G401.6 (cell line): ENCODE measurements around the gene ERLEC1.
"Not testable (repeated sequence)": the region's sequence is repeated elsewhere in the genome, so short reads cannot be mapped to it uniquely, and the experiment has no call there.

Experiments
- FAIRE-seq: peaks from 2 replicates; lab custom pipeline; 2012; peaks lifted over from hg19 to GRCh38; lab: Jason Lieb, UNC

ERLEC1 gene

DNA sequence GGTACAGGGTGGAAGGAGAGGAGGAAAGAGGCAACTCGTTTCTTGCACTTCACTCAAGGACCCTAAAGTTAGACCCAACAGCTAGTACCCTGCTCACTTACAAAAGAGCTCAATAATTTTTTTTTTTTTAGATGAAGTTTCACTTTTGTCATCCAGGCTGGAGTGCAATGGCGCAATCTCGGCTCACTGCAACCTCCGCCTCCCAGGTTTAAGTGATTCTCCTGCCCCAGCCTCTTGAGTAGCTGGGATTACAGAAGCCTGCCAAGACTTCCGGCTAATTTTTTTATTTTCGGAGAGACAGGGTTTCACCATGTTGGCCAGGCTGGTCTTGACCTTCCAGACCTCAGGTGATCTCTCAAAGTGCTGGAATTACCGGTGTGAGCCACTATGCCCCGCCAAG lies 4.2 kb upstream of the ERLEC1 start:
- FAIRE-seq = no peak

DNA sequence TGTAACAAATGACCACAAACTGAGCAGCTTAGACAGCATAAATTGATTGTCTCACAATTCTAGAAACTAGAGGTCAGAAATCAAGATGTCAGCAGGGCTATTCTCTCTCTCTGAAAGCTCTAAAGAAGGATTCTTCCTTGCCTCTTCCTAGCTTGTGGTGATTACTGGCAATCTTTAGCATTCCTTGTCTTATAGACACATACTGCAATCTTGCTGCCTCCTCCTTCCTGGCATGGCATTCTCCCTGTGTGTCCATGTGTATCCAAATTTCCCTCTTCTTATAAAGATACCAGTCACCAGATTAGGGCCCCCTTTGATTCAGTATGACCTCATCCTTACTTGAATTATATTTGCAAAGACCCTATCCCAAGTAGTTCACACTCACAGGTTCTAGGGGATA lies 2.4 kb upstream of the ERLEC1 start:
- no peak for FAIRE-seq

DNA sequence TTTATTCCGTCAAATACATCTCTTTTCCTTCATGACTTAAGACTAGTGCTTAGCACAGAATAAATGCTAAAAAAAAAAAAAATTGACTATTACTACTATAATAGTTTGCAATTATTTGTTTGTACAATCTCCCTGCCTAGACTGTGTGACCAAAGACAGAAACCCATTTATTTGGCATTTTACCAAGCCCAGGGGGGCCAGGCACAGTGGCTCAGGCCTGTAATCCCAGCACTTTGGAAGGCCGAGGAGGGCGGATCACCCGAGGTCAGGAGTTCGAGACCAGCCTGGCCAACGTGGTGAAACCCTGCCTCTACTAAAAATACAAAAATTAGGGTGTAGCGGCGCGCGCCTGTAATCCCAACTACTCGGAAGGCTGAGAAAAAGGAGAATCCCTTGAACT lies 1.5 kb upstream of the ERLEC1 start:
- no peak for FAIRE-seq

DNA sequence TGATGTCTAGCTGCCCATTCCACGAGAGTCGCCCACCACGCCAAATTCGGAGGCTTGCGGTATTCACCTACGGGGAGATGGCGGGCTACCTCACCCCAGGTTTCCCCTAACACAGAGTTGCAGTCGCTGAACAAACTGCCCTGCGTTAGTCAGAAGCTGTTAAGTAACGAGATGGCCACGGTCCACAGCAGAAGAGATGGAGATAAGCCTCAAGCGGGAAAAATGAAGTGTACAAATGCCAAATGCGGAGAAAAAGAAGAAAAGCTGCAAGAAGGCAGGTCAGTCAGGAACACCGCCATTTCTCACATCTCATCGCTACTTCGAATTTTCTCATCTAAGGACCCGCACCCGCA lies 516 bp upstream of the ERLEC1 start:
- no peak for FAIRE-seq

DNA sequence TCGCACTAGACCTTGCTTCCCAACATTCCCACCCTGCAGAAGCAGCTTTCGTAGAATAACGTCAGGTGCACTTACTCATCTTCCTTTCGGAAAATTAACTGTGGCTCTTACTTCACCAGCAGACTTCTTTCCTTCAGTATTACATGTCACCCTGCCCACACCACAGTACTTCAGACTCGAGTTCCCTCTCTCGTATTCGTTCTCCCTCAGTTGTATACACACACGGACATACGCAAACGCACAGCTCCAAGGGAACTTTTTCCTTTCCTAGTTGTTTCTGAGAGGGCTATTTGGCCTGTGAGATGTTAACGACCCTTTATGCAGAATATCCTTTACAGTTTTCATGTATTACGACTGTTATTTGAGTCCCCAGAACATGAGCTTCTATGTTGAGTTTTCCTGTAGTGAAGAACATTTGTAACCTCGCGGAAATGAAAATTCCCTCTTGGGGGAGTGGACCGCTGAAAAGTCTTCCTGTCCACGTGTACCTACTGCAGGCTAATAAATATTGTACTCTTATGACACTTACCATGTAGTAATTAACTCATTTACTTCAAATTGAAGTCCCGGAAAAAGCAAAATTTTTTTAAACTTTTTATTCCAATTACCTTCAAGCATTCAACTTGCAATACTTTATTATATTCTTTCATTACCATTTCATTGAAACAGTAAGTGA lies 908 bp downstream of the ERLEC1 start:
- FAIRE-seq = no peak

DNA sequence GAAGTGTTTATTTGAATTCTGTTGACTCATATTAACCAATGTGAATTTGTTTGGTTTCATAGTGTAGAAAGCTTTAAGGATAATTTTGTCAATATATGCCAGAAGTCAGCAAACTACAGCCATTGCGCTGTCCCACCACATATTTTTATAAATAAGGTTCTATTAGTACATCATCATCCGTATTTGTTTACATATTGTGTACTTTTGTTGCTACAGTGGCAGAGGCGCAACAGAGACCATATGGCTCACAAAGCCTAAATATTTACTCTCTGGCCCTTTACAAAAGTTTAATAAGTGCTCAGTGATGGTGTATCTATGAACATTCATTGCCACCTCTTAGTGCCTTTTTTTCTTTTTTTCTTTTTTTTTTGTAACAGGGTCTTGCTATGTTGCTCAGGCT lies 6.4 kb downstream of the ERLEC1 start:
- no peak for FAIRE-seq

DNA sequence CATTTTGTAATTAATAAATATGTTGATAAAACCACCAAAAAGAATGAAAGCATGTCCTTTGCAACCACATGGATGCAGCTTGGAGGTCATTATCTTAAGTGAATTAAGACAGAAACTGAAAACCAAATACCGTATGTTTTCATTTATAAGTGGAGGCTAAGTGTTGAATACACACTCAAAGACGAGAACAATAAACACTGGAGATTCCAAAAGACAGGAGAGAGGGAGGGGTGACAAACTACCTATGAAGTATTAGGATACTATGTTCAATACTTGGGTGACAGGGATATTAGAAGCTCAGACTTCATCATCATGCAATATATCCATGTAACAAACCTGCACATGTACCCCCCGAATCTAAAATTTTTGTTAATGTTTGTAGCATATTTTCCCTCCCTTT lies 7.0 kb downstream of the ERLEC1 start:
- FAIRE-seq = no peak

DNA sequence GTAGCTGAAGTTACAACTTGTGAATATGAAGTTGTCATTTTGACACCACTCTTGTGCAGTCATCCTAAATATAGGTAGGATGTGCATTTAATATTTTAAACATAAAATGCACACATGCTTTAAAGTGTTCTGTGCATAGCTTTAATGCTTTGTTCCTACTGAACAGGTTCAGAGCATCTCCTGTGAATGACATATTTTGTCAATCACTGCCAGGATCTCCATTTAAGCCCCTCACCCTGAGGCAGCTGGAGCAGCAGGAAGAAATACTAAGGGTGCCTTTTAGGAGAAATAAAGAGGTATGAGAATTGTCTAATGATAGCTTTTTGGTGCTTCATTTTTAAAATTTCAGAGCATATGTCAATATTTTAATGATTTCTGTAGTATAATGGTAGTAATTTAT lies 14.7 kb downstream of the ERLEC1 start:
- no peak for FAIRE-seq

DNA sequence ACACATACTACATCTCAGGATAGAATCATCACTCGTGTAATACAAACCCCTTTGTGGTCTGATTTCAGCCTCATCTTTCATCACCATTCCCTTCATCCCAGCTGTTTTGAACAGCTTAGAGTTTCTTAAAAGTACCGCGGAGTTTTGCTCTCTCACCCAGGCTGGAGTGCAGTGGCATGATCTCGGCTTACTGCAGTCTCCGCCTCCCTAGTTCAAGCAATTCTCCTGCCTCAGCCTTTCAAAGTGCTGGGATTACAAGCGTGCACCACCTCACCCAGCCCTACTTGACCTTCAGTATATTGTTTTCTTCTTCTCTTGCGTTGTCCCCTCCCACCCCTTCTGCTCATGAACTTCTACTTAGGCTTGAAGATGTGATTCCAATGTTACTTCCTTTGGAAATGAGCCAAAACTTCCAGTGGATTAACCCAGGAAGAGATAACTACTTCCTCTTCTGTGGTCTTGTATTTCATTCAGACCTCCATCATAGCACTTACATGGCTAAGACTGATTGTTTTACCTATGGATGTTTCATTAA lies 15.8 kb downstream of the ERLEC1 start:
- no peak for FAIRE-seq

DNA sequence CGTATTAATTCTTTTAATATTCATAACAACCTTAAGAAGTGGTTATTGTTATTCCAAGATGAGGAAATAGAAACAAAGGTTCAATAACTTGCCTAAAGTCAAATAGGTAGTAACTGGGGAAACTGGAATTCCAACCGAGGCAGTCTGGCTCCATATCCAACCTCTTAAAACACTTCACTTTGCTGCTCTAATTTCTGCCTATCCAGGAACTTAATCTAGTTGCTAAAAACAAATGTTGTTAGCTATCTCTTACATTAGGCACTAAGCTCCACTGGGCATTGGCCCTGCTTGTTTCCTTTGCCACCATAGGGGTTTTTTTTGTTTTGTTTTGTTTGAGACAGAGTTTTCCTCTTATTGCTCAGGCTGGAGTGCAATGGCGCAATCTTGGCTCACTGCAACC lies 24.8 kb downstream of the ERLEC1 start:
- no peak for FAIRE-seq

DNA sequence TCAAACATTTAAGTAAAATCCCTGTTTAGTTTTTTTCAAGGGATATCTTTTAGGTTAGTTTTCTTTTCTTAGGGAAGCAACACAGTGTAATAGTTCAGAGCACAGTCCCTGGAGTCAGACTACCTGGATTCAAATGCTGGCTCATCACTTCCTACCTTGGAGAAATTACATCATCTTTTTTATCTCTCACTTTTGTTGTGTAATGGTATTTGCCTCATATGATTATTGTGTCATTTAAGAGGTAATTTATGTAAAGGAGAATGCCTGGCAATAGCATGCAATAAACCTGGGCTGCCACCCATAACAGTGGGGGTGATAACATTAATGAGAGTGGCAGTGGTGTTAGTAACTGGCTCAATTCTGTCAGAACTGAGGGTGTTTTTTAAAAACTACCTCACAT lies 26.3 kb downstream of the ERLEC1 start:
- no peak for FAIRE-seq

DNA sequence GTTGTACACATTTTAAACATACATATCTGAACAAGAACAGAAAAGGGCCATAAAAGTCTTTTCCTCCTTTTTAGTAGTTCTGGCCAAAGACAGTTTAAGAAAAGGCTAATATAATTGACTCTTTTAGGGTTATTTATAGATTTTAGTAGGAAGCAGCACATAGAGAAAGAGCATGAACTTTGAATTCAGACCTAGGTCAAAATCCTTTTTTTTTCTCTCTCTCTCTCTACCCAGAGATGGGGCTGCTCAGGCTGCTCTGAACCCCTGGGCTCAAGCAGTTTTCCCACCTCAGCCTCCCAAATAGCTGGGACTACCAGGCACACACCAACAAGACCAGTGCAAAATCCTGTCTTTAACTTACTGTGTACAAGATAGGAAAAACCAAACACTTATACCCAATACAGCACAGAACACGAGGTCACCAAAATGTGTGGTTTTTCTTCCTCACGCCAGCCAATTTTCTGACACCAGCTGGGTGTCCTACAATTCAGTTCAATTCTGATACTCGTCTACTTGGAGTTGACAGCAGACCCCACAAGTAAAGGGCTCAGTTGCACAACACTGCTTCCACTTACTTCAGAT lies 32.1 kb downstream of the ERLEC1 start:
- FAIRE-seq = no peak

DNA sequence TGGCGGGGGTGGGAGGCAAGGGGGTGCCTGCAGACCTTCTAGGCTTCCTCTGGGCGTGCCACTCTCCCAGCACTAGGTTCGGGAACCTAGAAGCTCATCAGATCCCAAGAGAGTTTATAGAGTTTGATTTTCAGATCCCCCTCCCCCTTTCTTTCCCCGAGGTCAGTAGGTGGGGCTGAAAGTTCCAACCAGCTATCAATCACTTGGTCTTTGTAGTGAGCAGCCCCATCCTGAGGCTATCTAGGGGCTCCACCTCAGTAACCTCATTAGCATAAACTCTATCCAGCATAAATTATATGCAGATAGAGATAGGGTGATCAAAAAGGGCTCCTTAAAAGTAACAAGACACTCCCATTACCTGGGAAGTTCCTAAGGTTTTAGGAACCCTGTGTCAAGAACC lies 32.8 kb downstream of the ERLEC1 start:
- no peak for FAIRE-seq

DNA sequence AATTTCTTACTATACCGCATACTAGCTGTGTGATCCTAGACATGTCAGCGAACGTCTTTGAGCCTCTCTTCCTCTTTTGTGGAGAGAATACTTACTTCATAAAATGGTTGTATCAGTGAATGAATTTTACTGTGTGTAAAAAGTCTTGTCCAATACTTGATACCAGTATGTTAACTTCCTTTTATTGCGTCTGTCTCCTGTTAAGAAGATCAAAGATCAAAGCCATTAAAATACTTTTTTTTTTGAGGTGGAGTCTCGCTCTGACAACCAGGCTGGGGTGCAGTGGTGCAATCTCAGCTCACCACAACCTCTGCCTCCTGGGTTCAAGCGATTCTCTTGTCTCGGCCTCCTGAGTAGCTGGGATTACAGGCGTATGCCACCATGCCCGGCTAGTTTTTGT lies 33.2 kb downstream of the ERLEC1 start:
- no peak for FAIRE-seq

DNA sequence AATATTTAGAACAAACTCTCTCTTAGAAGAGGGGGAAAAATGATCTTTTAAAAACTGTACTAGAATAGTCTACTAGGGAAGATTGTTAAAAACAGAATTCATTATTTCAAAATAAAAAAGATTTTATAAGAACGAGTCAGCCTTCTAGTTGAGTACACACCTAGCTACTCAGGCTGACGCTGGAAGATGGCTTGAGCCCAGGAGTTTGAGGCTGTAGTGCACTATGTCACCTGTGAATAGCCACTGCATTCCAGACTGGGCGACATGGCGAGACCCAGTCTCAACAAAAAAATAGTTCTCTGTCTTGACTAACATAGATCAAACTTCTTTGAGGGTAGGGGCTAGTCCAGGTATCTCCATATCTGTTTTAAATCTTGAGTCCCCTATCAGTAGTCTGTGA lies 33.9 kb downstream of the ERLEC1 start:
- no peak for FAIRE-seq

DNA sequence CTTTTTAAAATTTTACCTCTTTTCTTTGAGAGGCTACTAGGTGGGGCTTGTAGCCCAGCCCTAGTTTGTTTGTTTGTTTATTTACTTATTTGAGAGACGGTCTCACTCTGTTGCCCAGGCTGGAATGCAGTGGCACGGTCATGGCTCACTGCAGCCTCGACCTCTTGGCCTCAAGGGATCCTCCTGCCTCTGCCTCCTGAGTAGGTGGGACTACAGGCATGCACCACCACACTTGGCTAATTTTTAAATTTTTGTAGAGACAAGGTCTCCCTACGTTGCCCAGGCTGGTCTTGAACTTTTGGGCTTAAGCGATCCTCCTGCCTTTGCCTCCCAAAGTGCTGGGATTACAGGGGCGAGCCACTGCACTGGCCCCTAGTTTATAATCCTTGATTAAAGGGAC lies 35.0 kb downstream of the ERLEC1 start:
- FAIRE-seq = no peak

DNA sequence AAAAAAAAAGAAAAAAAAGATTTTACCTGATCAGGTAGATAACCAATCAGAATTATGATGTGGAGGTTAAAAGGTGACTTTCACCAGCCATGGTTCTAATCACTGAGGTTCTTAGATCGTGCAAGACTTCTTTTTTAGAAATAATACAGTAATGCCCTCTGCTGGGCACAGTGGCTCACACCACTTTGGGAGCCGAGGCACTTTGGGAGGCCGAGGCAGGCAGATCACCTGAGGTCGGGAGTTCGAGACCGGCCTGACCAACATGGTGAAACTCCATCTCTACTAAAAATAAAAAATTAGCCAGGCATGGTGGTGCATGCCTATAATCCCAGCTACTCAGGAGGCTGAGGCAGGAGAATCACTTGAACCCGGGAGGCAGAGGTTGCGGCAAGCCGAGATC lies 36.8 kb downstream of the ERLEC1 start:
- FAIRE-seq = not testable (repeated sequence)

DNA sequence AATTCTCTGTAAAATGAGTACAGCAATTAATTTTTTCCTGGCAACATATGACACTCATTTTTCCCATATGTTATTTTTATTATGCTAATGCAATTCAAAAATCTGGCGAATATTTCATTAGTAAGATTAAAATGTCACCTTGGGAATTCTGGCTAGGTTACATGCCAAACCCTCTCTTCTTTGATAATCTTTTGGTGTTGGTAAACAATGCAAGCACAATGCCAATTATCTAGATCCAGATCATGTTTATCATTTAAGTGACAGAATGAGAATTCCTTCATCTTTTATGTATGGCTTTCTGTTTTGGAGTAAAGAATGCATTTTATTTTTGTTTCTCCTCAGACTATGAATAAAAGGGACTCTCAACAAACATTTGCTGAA lies 39.2 kb downstream of the ERLEC1 start:
- no peak for FAIRE-seq

DNA sequence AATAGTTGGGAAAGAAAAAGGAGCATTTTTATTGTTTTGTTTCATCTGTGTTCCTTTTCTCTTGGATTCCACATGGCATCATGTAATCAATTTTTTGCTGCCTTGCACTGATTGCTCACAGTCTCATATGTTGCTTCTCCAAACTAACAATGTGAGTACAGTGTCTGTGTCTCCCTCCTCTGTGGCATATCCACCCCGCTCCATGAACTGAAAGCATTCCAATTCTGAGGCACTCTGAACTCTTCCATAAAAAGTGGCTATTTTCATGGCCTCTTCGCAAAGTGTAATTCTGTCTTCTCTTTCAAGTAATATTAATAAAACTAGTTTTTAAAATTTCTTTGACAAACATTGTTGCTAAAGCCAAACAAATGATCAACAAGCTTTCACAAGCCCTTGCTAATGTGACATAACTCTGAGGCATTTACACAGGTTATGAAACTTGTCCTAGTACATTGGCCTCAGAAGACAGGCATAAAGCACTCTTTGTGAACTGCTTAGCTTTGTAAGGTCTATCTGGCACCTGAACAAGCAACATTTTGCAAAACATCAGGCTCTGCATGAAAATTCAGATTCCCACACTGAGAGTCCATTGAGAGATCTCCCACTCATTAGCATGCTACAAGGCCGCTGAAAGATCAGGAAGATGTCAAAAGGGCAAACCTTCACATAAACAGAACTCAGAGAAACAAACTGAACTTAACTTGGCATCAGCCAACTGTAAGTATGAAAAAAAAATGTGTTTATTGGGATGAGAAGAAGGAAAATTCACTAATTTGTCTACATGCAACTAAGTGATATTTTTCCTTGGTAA lies 39.9 kb downstream of the ERLEC1 start:
- no peak for FAIRE-seq

DNA sequence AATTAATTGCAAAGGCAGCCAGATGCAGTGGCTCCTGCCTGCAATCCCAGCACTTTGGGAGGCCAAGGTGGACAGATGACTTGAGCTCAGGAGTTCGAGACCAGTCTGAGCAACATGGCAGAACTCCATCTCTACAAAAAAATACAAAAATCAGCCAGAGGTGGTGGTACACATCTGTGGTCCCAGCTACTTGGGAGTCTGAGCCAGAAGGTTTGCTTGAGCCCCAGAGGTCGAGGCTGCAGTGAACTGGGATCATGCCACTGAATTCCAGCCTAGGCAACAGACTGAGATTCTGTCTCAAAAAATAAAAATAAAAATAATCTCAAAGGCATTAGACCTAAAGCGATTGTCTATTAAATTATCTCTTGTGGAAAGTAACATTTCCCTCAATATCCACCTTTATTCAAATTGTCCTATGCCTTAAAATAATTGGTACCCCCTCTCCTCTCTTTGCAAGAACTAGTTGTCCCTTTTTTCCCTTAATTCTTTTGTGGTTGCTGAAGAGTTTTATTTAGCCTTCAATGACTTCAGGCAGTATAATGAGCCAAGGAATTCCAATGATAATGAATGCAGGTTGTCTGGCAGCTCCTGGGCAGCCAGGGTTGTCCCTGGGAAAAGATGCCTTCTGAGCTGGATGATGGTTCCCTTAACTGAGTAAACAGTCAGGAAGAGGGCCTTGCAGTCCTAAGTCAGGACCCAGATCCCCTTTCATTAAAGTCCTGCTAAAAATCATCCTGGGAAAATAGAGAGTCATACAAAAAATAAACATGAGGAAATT lies 40.7 kb downstream of the ERLEC1 start:
- FAIRE-seq = no peak

DNA sequence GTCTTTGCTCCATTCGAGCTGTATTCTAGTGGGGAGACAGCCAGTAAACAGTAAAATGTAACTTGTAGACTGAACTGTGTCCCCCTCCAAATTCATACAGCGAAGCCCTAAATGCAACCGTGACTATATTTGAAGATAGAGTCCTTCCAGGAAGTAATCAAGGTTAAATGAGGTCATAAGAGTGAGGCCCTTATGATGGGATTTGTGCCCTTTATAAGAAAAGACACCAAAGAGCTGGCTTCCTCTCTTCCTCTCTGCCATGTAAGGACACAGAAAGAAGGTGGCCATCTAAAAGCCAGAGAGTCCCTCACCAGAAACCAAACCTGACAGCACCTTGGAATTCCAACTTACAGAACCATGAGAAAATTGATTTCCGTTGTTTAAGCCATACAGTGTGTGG lies 41.5 kb downstream of the ERLEC1 start:
- no peak for FAIRE-seq

DNA sequence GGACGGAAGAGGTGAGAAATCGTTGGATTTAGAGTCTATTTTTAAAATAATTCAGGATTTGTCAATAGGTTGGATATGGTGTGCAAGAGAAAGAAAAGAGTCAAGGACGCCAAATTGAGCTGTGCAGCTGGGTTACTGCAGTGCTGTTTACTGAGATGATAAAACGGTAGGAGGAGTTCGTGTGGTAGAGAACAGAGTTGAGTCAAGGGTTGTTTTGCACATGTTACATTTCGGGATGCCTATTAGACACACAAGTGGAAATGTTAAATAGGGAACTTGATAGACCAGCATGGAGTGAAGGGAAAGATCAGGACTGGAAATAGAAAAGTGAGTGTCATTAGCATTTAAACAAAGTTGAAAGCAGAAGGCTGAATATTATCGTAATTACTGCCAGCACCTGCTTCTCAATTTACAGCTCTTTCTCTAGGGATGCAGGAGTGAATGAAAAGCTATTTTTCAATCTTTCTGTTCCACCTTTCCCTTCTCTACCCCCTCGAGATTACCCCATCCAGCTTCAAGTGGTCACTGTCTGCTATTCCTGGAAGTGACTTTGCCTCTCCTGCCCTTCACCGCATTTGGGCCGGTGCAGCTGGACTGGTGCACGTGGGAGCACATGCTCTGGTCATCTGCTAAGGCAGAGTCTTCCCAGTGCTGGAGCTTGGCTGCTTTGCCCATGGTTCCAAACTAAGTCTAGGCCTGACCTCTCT lies 42.6 kb downstream of the ERLEC1 start:
- FAIRE-seq = no peak
